ENCODE measurements around the gene TCF23. TPM values are rescaled to one million over a fixed set of nuclear protein-coding genes. Genes with fewer than 3 reads are reported as not detected.
"Not testable (repeated sequence)": the region's sequence is repeated elsewhere in the genome, so short reads cannot be mapped to it uniquely, and the experiment has no call there.

TCF23 gene
- total RNA-seq, 1 donor from 2014 or later: not detected

- Histone ChIP-seq H3K9ac (ENCODE audit: low read length) (no peak overlapping the region), H3K4me1 (ENCODE audit: insufficient read depth, low read length) (no peaks in the 10 kb centered on the region), H3K27me3 (ENCODE audit: insufficient read depth, low read length) (peaks cover 69% of the 10 kb centered on the region), H3K27ac (ENCODE audit: low read depth, low read length) (no peak overlapping the region), H3K79me2 (ENCODE audit: insufficient read depth, low read length) (no peaks in the 10 kb centered on the region), H4K20me1 (ENCODE audit: insufficient read depth, low read length) (no peaks in the 10 kb centered on the region), H3K4me2 (ENCODE audit: low read length) (no peak overlapping the region), H3K36me3 (ENCODE audit: insufficient read depth, low read length) (no peaks in the 10 kb centered on the region), H3K9me3 (ENCODE audit: insufficient read depth, low read depth, low read length) (no peaks in the 10 kb centered on the region), H2AFZ (ENCODE audit: low read depth, low read length) (no peak overlapping the region), H3K4me3 (ENCODE audit: insufficient read depth, low read depth, low read length) (no peak overlapping the region)
- Mint-ChIP-seq H3K27ac (ENCODE audit: unreplicated experiment) (no peak overlapping the region), H3K36me3 (ENCODE audit: low read depth, unreplicated experiment) (no peaks in the 10 kb centered on the region), H3K27me3 (ENCODE audit: low read depth, unreplicated experiment) (peaks cover 7% of the 10 kb centered on the region), H3K9me3 (ENCODE audit: unreplicated experiment) (no peaks in the 10 kb centered on the region), H3K4me3 (ENCODE audit: unreplicated experiment) (no peak overlapping the region), H3K4me1 (ENCODE audit: low read depth, unreplicated experiment) (no peaks in the 10 kb centered on the region)
- no peak for FAIRE-seq
- TF ChIP-seq EZH2 (IDR thresholded peaks at IDR 0.05; ENCODE audit: insufficient read depth, low read length) (no peak), CTCF (IDR thresholded peaks at IDR 0.05; ENCODE audit: insufficient read depth, low read depth, low read length) (no peak)
- no peak for DNase-seq (ENCODE audit: low read depth)
These were observed 26.5 kb downstream of the TCF23 start for GRCh38 chr2:27175330-27175729.

- H3K4me1 ChIP-seq (ENCODE audit: insufficient read depth, low read length); H3K9me3 Mint-ChIP-seq (ENCODE audit: unreplicated experiment); H3K79me2 ChIP-seq (ENCODE audit: insufficient read depth, low read length); H4K20me1 ChIP-seq (ENCODE audit: insufficient read depth, low read length); H3K4me2 ChIP-seq (ENCODE audit: low read length); H3K4me1 Mint-ChIP-seq (ENCODE audit: low read depth, unreplicated experiment); H3K9ac ChIP-seq (ENCODE audit: low read length); H3K4me3 Mint-ChIP-seq (ENCODE audit: unreplicated experiment); H3K27ac ChIP-seq (ENCODE audit: low read depth, low read length); H3K36me3 ChIP-seq (ENCODE audit: insufficient read depth, low read length); H3K27ac Mint-ChIP-seq (ENCODE audit: unreplicated experiment); DNase-seq (ENCODE audit: low read depth); FAIRE-seq; H2AFZ ChIP-seq (ENCODE audit: low read depth, low read length); H3K9me3 ChIP-seq (ENCODE audit: insufficient read depth, low read depth, low read length); H3K4me3 ChIP-seq (ENCODE audit: insufficient read depth, low read depth, low read length); H3K27me3 Mint-ChIP-seq (ENCODE audit: low read depth, unreplicated experiment); H3K36me3 Mint-ChIP-seq (ENCODE audit: low read depth, unreplicated experiment): not testable (repeated sequence)
- H3K27me3 ChIP-seq (ENCODE audit: insufficient read depth, low read length): peaks cover 65% of the 10 kb centered on the region
These were observed 27.0 kb downstream of the TCF23 start for GRCh38 chr2:27175781-27176180.

GRCh38 chr2:27177441-27178351, 28.9 kb downstream of the TCF23 start:
- Mint-ChIP-seq H3K27ac (ENCODE audit: unreplicated experiment) (no peak overlapping the region), H3K4me3 (ENCODE audit: unreplicated experiment) (no peak overlapping the region), H3K27me3 (ENCODE audit: low read depth, unreplicated experiment) (peaks cover 9% of the 10 kb centered on the region), H3K9me3 (ENCODE audit: unreplicated experiment) (peaks cover 4% of the 10 kb centered on the region), H3K36me3 (ENCODE audit: low read depth, unreplicated experiment) (no peaks in the 10 kb centered on the region), H3K4me1 (ENCODE audit: low read depth, unreplicated experiment) (peaks cover 3% of the 10 kb centered on the region)
- H3K4me1 ChIP-seq (ENCODE audit: insufficient read depth, low read length): no peaks in the 10 kb centered on the region
- H3K27me3 ChIP-seq (ENCODE audit: insufficient read depth, low read length): peaks cover 53% of the 10 kb centered on the region
- DNase-seq (ENCODE audit: low read depth) (no peak), FAIRE-seq (no peak)
- no peak overlapping the region for H3K27ac ChIP-seq (ENCODE audit: low read depth, low read length)
- H3K79me2 ChIP-seq (ENCODE audit: insufficient read depth, low read length): no peaks in the 10 kb centered on the region
- H2AFZ ChIP-seq (ENCODE audit: low read depth, low read length): no peak overlapping the region
- no peak overlapping the region for H3K4me3 ChIP-seq (ENCODE audit: insufficient read depth, low read depth, low read length)
- H3K4me2 ChIP-seq (ENCODE audit: low read length): no peak overlapping the region
- no peaks in the 10 kb centered on the region for H4K20me1 ChIP-seq (ENCODE audit: insufficient read depth, low read length)
- H3K36me3 ChIP-seq (ENCODE audit: insufficient read depth, low read length): no peaks in the 10 kb centered on the region
- no peak for TF ChIP-seq CTCF (IDR thresholded peaks at IDR 0.05; ENCODE audit: insufficient read depth, low read depth, low read length)
- TF ChIP-seq EZH2 (IDR thresholded peaks at IDR 0.05; ENCODE audit: insufficient read depth, low read length): no peak
- no peak overlapping the region for H3K9ac ChIP-seq (ENCODE audit: low read length)
- H3K9me3 ChIP-seq (ENCODE audit: insufficient read depth, low read depth, low read length): no peaks in the 10 kb centered on the region

All from astrocyte (in vitro differentiated cells and primary cell).